NCI-H82 (cell line): ENCODE measurements around the gene MYCBP2.
"Not testable (repeated sequence)": the region's sequence is repeated elsewhere in the genome, so short reads cannot be mapped to it uniquely, and the experiment has no call there.

Source experiments
- DNase-seq: peaks from one replicate; lab custom pipeline; 2025; lab: John Stamatoyannopoulos, UW

MYCBP2 gene

GRCh38 chr13:77198995-77199394 lies 127.9 kb downstream of the MYCBP2 start:
- not testable (repeated sequence) for DNase-seq

- DNase-seq: no peak
Measured at GRCh38 chr13:77196052-77196618, 130.8 kb downstream of the MYCBP2 start.

GRCh38 chr13:77190349-77190958 lies 136.4 kb downstream of the MYCBP2 start:
- no peak for DNase-seq

GRCh38 chr13:77185721-77186120 lies 141.2 kb downstream of the MYCBP2 start:
- no peak for DNase-seq

- no peak for DNase-seq
Measured at GRCh38 chr13:77184455-77184854, 142.4 kb downstream of the MYCBP2 start.

- DNase-seq: no peak
Measured at GRCh38 chr13:77180011-77180410, 146.9 kb downstream of the MYCBP2 start.

GRCh38 chr13:77177646-77178045 lies 149.2 kb downstream of the MYCBP2 start:
- DNase-seq: no peak

- no peak for DNase-seq
Measured at GRCh38 chr13:77176350-77176749, 150.5 kb downstream of the MYCBP2 start.

GRCh38 chr13:77172650-77173049 lies 154.2 kb downstream of the MYCBP2 start:
- no peak for DNase-seq

GRCh38 chr13:77171451-77171850 lies 155.4 kb downstream of the MYCBP2 start:
- DNase-seq: no peak

- DNase-seq: no peak
Measured at GRCh38 chr13:77168237-77168636, 158.7 kb downstream of the MYCBP2 start.

- peak; percentile 93 for DNase-seq
Measured at GRCh38 chr13:77150651-77151050, 176.2 kb downstream of the MYCBP2 start.

GRCh38 chr13:77143431-77143830 lies 183.5 kb downstream of the MYCBP2 start:
- DNase-seq: no peak

GRCh38 chr13:77139306-77139705 lies 187.6 kb downstream of the MYCBP2 start:
- DNase-seq: no peak

GRCh38 chr13:77138813-77139212 lies 188.1 kb downstream of the MYCBP2 start:
- no peak for DNase-seq

- no peak for DNase-seq
Measured at GRCh38 chr13:77136902-77137420, 189.9 kb downstream of the MYCBP2 start.

GRCh38 chr13:77124423-77124822 lies 202.5 kb downstream of the MYCBP2 start:
- DNase-seq: no peak

- no peak for DNase-seq
Measured at GRCh38 chr13:77118134-77118533, 208.8 kb downstream of the MYCBP2 start.

- no peak for DNase-seq
Measured at GRCh38 chr13:77114271-77114670, 212.6 kb downstream of the MYCBP2 start.

GRCh38 chr13:77113496-77113895 lies 213.4 kb downstream of the MYCBP2 start:
- no peak for DNase-seq

- no peak for DNase-seq
Measured at GRCh38 chr13:77105051-77105450, 221.8 kb downstream of the MYCBP2 start.

GRCh38 chr13:77099415-77099814 lies 227.5 kb downstream of the MYCBP2 start:
- no peak for DNase-seq

GRCh38 chr13:77095288-77095687 lies 231.6 kb downstream of the MYCBP2 start:
- no peak for DNase-seq

- DNase-seq: no peak
Measured at GRCh38 chr13:77094773-77095172, 232.1 kb downstream of the MYCBP2 start.
